ENCODE results near the gene SCNN1G. TPM values are rescaled to one million over a fixed set of nuclear protein-coding genes. Genes with fewer than 3 reads are reported as not detected.
A peak's percentile ranks its signal among the peaks of the same experiment; 100 is the strongest.

Gene SCNN1G
- total and polyA plus RNA-seq, 2 of the 13 experiments (the other 11 are each of a cell fraction or from before 2014, with no cell fraction given) = not detected

GRCh38 chr16:23181506-23181905 is 1.0 kb upstream of the SCNN1G start:
- no peak overlapping the region for H3K27ac ChIP-seq (ENCODE audit: extremely low read length, insufficient read depth, low read length)
- TF ChIP-seq IRF2 (CRISPR knock-in tag; IDR thresholded peaks at IDR 0.05) (no peak), NFE2L2 (IDR thresholded peaks at IDR 0.05; ENCODE audit: low read length) (no peak), ZNF512 (CRISPR knock-in tag; IDR thresholded peaks at IDR 0.05) (peak; percentile 81; the same call in 1 of the 2 replicates)
- H3K9ac ChIP-seq (ENCODE audit: insufficient read depth, low read depth, low read length) = no peak overlapping the region
- ATAC-seq (no peak), FAIRE-seq (no peak), DNase-seq (ENCODE audit: low spot score) (no peak)
- intact Hi-C loops (cut with micrococcal nuclease; ENCODE audit: unreplicated experiment) = loop anchor here (10.0 kb wide), 1 partner anchor 287 kb away; no protein-coding TSS in a partner anchor
- ChIA-PET CTCF (ENCODE audit: low intra/inter-chr PET ratio, low total read pairs) (interaction anchor here (8.0 kb wide), 1 partner anchor 252 kb away, joined by 251 read pairs; no protein-coding TSS in a partner anchor), POLR2A (no interaction called here)
- H3K4me2 ChIP-seq (ENCODE audit: low read depth, low read length) = no peak overlapping the region
- H3K9me3 ChIP-seq (ENCODE audit: low read length) = no peaks in the 10 kb centered on the region
- H4K20me1 ChIP-seq (ENCODE audit: insufficient read depth, low read length) = no peaks in the 10 kb centered on the region
- H3K4me3 ChIP-seq (replicated peaks in 1 of 3; ENCODE audit: insufficient read depth in 1 of 3, low read depth in 2 of 3, low read length in 3 of 3) = no peak overlapping the region
- H2AFZ ChIP-seq (ENCODE audit: low read length) = no peak overlapping the region
- no peaks in the 10 kb centered on the region for H3K36me3 ChIP-seq (replicated peaks in 1 of 2; ENCODE audit: control insufficient read depth in 1 of 2, insufficient read depth in 2 of 2, low read length in 2 of 2)
- H3K79me2 ChIP-seq (ENCODE audit: insufficient read depth, low read length) = no peaks in the 10 kb centered on the region
- in situ Hi-C loops (cut with HindIII; ENCODE audit: extremely low pct_ligation_motif_present, low pct_unique_long_range_greater_than_20kb) = loop anchor here (5.0 kb wide), 1 partner anchor 251 kb away; no protein-coding TSS in a partner anchor
- no TSS peak for BruUV-seq (replicated peaks)
- H3K27me3 ChIP-seq (ENCODE audit: control insufficient read depth in 1 of 2, insufficient read depth in 2 of 2, low read length in 2 of 2) = peaks cover 16 to 46% of the 10 kb centered on the region in 2 experiments
- peaks cover 8% of the 10 kb centered on the region for H3K4me1 ChIP-seq (ENCODE audit: insufficient read depth, low read length)
- WGBS (ENCODE audit: low lambda C conversion rate) = 80% methylated on average over 4 of the region's 4 CpGs

- ATAC-seq (peak; percentile 99), FAIRE-seq (peak; percentile 55), DNase-seq (ENCODE audit: low spot score) (peak; percentile 62)
- intact Hi-C loops (cut with micrococcal nuclease; ENCODE audit: unreplicated experiment) = loop anchor here (1.0 to 10.0 kb wide), 2 partner anchors 252 to 287 kb away; no protein-coding TSS in a partner anchor
- in situ Hi-C loops (cut with HindIII; ENCODE audit: extremely low pct_ligation_motif_present, low pct_unique_long_range_greater_than_20kb) = loop anchor here (5.0 kb wide), 1 partner anchor 250 kb away; no protein-coding TSS in a partner anchor
- H3K4me1 ChIP-seq (ENCODE audit: insufficient read depth, low read length) = peaks cover 8% of the 10 kb centered on the region
- POLR2A ChIA-PET = no interaction called here
- H4K20me1 ChIP-seq (ENCODE audit: insufficient read depth, low read length) = peaks cover under 1% of the 10 kb centered on the region; the same call in 1 of the 2 replicates
- CTCF ChIA-PET (ENCODE audit: low intra/inter-chr PET ratio, low total read pairs) = interaction anchor here (8.0 kb wide), 1 partner anchor 251 kb away, joined by 251 read pairs; no protein-coding TSS in a partner anchor
- WGBS (ENCODE audit: low lambda C conversion rate) = 7% methylated on average over 16 of the region's 33 CpGs
- H3K4me3 ChIP-seq (replicated peaks in 1 of 3; ENCODE audit: insufficient read depth in 1 of 3, low read depth in 2 of 3, low read length in 3 of 3) = peak overlapping the region in 1 of 3 experiments; percentile 56; a peak in 1 of 6 replicates
- H2AFZ ChIP-seq (ENCODE audit: low read length) = no peak overlapping the region
- no peak overlapping the region for H3K9ac ChIP-seq (ENCODE audit: insufficient read depth, low read depth, low read length)
- H3K36me3 ChIP-seq (replicated peaks in 1 of 2; ENCODE audit: control insufficient read depth in 1 of 2, insufficient read depth in 2 of 2, low read length in 2 of 2) = no peaks in the 10 kb centered on the region
- no TSS peak for BruUV-seq (replicated peaks)
- no peak overlapping the region for H3K27ac ChIP-seq (ENCODE audit: extremely low read length, insufficient read depth, low read length)
- peaks cover 16 to 51% of the 10 kb centered on the region in 2 experiments for H3K27me3 ChIP-seq (ENCODE audit: control insufficient read depth in 1 of 2, insufficient read depth in 2 of 2, low read length in 2 of 2)
- H3K79me2 ChIP-seq (ENCODE audit: insufficient read depth, low read length) = no peaks in the 10 kb centered on the region
- no peaks in the 10 kb centered on the region for H3K9me3 ChIP-seq (ENCODE audit: low read length)
- peak overlapping the region; percentile 74 for H3K4me2 ChIP-seq (ENCODE audit: low read depth, low read length)
- TF ChIP-seq ZUFSP (CRISPR knock-in tag; IDR thresholded peaks at IDR 0.05; ENCODE audit: borderline replicate concordance) (no peak), MNT (IDR thresholded peaks at IDR 0.05) (no peak), ZNF205 (CRISPR knock-in tag; IDR thresholded peaks at IDR 0.05) (no peak; the same call in 1 of the 2 replicates), DBP (CRISPR knock-in tag; IDR thresholded peaks at IDR 0.05; ENCODE audit: not compliant biosample characterization) (no peak), ZNF446 (CRISPR knock-in tag; IDR thresholded peaks at IDR 0.05) (no peak), CHD4 (IDR thresholded peaks at IDR 0.05; ENCODE audit: borderline replicate concordance, low read length) (no peak), DNMT1 (CRISPR knock-in tag; IDR thresholded peaks at IDR 0.05) (peak; percentile 95; the same call in 1 of the 2 replicates), ZNF510 (CRISPR knock-in tag; IDR thresholded peaks at IDR 0.05; ENCODE audit: low read depth) (no peak), TBP (CRISPR knock-in tag; IDR thresholded peaks at IDR 0.05) (no peak)
Observed at GRCh38 chr16:23182206-23182678, 303 bp upstream of the SCNN1G start.

All from HepG2 (cell line).